DND-41 (cell line): ENCODE measurements around the gene PIGX.

Source experiments
- ATAC-seq: fragments of 200-7000 bp; cut with Tn5 transposase; 3 replicates; pipeline ENCODE4 v1.9.1; 2021; ENCODE audit warnings: low read depth; ENCODE audit not compliant: insufficient read depth
- DNase-seq: peaks from one replicate; pipeline ENCODE4 v3.0.0-alpha.2; 2020
- H2AFZ ChIP-seq: 2 replicates; pipeline ENCODE4 v1.6.0; 2012; ENCODE audit warnings: low read depth, low read length
- H3K27ac ChIP-seq: 2 replicates; pipeline ENCODE4 v1.5.1; 2012; ENCODE audit warnings: low read length, inconsistent platforms
- H3K27me3 ChIP-seq: fragments of 200-600 bp; sonication (generic); 2 replicates; pipeline ENCODE4 v1.6.0; 2012; ENCODE audit warnings: low read length, mild to moderate bottlenecking, inconsistent platforms; ENCODE audit not compliant: insufficient read depth, poor library complexity
- H3K36me3 ChIP-seq: 2 replicates; pipeline ENCODE4 v1.5.1; 2012; ENCODE audit warnings: low read length, inconsistent platforms; ENCODE audit not compliant: insufficient read depth
- H3K4me1 ChIP-seq: 2 replicates; pipeline ENCODE4 v1.5.1; 2012; ENCODE audit warnings: mild to moderate bottlenecking, low read length; ENCODE audit not compliant: insufficient read depth
- H3K4me2 ChIP-seq: 2 replicates; pipeline ENCODE4 v1.6.0; 2012; ENCODE audit warnings: mild to moderate bottlenecking, moderate library complexity, low read length, inconsistent platforms; ENCODE audit not compliant: insufficient read depth
- H3K4me3 ChIP-seq, 2 experiments: fragments of 200-600 bp in 1 of 2; shearing (Covaris generic) in 1 of 2; 2 replicates each; pipeline ENCODE4 v1.5.1; 2012 to 2016; ENCODE audit warnings: inconsistent platforms in 2 of 2, low read length in 2 of 2, mild to moderate bottlenecking in 2 of 2, low read depth in 1 of 2, moderate library complexity in 1 of 2
- H3K79me2 ChIP-seq: 2 replicates; pipeline ENCODE4 v1.6.0; 2012; ENCODE audit warnings: low read length, inconsistent platforms; ENCODE audit not compliant: insufficient read depth
- H3K9ac ChIP-seq: 2 replicates; pipeline ENCODE4 v1.6.0; 2012; ENCODE audit warnings: low read depth, mild to moderate bottlenecking, inconsistent platforms, low read length, moderate library complexity
- H3K9me3 ChIP-seq: 2 replicates; pipeline ENCODE4 v1.5.1; 2012; ENCODE audit warnings: low read length, moderate library complexity, mild to moderate bottlenecking, inconsistent platforms; ENCODE audit not compliant: insufficient read depth, severe bottlenecking
- H4K20me1 ChIP-seq: 2 replicates; pipeline ENCODE4 v1.6.0; 2012; ENCODE audit warnings: low read length; ENCODE audit not compliant: insufficient read depth
- CTCF ChIP-seq: IDR thresholded peaks from 2 replicates; pipeline ENCODE4 v1.5.1; 2012; ENCODE audit warnings: borderline replicate concordance, low read length, moderate library complexity, mild to moderate bottlenecking; ENCODE audit not compliant: poor library complexity, severe bottlenecking; ENCODE audit errors: extremely low read depth
- EZH2 ChIP-seq: IDR thresholded peaks from 3 replicates; pipeline ENCODE4 v1.6.1; 2012; ENCODE audit warnings: borderline replicate concordance, low read depth, mild to moderate bottlenecking, moderate library complexity, low read length, inconsistent platforms; ENCODE audit not compliant: severe bottlenecking

PIGX gene

GRCh38 chr3:196667056-196667825 lies 44.9 kb upstream of the PIGX start:
- Histone ChIP-seq H3K79me2 (no peaks in the 10 kb centered on the region), H3K27ac (no peak overlapping the region), H3K9me3 (no peaks in the 10 kb centered on the region), H3K4me3 (no peak overlapping the region), H2AFZ (no peak overlapping the region), H3K4me1 (no peaks in the 10 kb centered on the region), H3K4me2 (no peak overlapping the region), H3K27me3 (no peaks in the 10 kb centered on the region), H3K36me3 (peaks cover 19% of the 10 kb centered on the region; the same call in 1 of the 2 replicates), H3K9ac (no peak overlapping the region), H4K20me1 (peaks cover 12% of the 10 kb centered on the region; the same call in 1 of the 2 replicates)
- no peak for DNase-seq
- TF ChIP-seq EZH2 = no peak
- no peak for TF ChIP-seq CTCF
- no peak for ATAC-seq

- no peak overlapping the region for H3K9ac ChIP-seq
Measured at GRCh38 chr3:196670339-196670738, 41.8 kb upstream of the PIGX start.

GRCh38 chr3:196673632-196674031 lies 38.5 kb upstream of the PIGX start:
- TF ChIP-seq CTCF (no peak), EZH2 (no peak)
- Histone ChIP-seq H3K9ac (no peak overlapping the region), H3K4me1 (no peaks in the 10 kb centered on the region), H2AFZ (no peak overlapping the region), H3K9me3 (no peaks in the 10 kb centered on the region), H3K4me3 (no peak overlapping the region), H3K4me2 (no peak overlapping the region), H3K36me3 (no peaks in the 10 kb centered on the region), H4K20me1 (no peaks in the 10 kb centered on the region), H3K79me2 (no peaks in the 10 kb centered on the region; the same call in 1 of the 2 replicates), H3K27ac (no peak overlapping the region), H3K27me3 (no peaks in the 10 kb centered on the region)
- no peak for ATAC-seq
- no peak for DNase-seq

More at GRCh38 chr3:196670339-196670738, 41.8 kb upstream of the PIGX start:
- H3K79me2 ChIP-seq = no peaks in the 10 kb centered on the region; the same call in 1 of the 2 replicates
- TF ChIP-seq EZH2 (no peak), CTCF (no peak)
- peaks cover 3% of the 10 kb centered on the region; the same call in 1 of the 2 replicates for H4K20me1 ChIP-seq
- no peaks in the 10 kb centered on the region for H3K9me3 ChIP-seq
- no peak overlapping the region for H3K4me2 ChIP-seq
- ATAC-seq (no peak), DNase-seq (no peak)
- H2AFZ ChIP-seq = no peak overlapping the region
- no peaks in the 10 kb centered on the region for H3K27me3 ChIP-seq
- H3K36me3 ChIP-seq = 0 out of 2 replicates have a peak, but pooled peaks cover 7% of the 10 kb centered on the region
- H3K4me1 ChIP-seq = no peaks in the 10 kb centered on the region
- H3K4me3 ChIP-seq = no peak overlapping the region
- H3K27ac ChIP-seq = no peak overlapping the region
